IPS-11a (cell line): ENCODE results near the gene DRC1.

Experiments
- H3K4me3 ChIP-seq: one replicate; pipeline ENCODE4 v1.5.1; 2013; ENCODE audit warnings: low read depth, low read length, control low read depth

Gene DRC1

GRCh38 chr2:26396734-26397298, 4.9 kb upstream of the DRC1 start:
- H3K4me3 ChIP-seq: no peak overlapping the region

- H3K4me3 ChIP-seq: no peak overlapping the region
Measured at GRCh38 chr2:26399771-26400376, 1.8 kb upstream of the DRC1 start.

DNA sequence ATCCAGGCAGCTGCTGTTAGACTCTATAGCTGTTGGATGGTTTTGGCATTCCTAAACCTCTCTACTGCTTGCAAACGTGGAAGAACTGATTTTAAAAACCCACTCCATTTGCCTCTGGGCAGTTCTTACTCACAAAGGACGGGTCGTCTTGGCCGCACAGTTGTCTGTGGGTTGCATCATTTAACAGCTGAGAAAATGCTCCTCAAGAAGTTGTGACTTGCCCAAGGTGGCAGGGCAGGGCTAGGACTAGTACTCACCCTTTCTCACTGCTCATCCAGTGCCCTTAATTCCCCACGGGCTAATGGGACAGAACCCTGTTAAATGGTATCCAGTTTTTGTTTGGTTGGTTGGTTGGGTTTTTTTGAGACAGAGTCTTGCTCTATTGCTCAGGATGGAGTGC, 997 bp upstream of the DRC1 start:
- no peak overlapping the region for H3K4me3 ChIP-seq

DNA sequence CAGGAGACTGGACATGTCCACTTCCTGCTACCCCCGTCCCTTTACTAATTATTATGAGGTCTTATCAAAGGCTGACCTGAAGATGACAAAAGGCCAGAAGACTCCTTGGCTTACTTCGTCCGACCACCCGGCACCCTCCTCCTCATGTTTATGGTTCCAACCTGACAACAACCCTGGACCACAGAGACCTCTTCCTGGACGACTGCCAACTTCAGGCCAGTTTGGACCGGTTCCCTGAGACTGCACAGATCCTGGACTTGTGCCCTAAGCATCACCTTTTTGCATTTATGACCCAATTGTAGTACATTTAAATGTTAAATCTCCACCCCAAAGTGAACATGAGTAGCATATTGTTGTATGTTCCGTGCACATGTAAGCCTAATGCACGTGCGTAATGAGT, 5.8 kb downstream of the DRC1 start:
- no peak overlapping the region for H3K4me3 ChIP-seq

- no peak overlapping the region for H3K4me3 ChIP-seq
Measured at GRCh38 chr2:26409785-26410184, 8.1 kb downstream of the DRC1 start.

DNA sequence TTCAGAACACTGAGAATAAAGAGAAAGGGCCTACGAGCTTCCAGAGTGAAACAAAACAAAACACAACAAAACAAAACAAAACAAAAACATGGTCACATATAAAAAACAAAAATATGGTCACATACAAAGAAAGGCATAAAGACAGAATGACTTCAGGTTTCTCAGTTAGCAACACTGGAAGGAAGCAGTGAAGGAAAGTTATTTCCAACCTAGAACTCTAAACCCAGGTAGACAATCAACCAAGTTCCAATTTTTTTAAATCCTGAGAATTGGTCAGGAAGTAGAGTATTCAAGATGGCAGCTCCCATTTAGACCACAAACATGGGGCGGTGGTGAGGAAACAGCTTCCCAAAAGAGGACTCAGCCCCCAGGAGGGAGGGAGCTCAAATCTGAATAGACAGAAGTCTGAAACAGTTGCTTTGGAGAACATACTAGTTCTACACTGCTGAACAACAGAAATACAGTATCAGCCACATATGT, 9.1 kb downstream of the DRC1 start:
- H3K4me3 ChIP-seq: no peak overlapping the region

- no peak overlapping the region for H3K4me3 ChIP-seq
Measured at GRCh38 chr2:26411419-26411818, 9.7 kb downstream of the DRC1 start.

GRCh38 chr2:26412091-26412673, 10.5 kb downstream of the DRC1 start:
- no peak overlapping the region for H3K4me3 ChIP-seq

DNA sequence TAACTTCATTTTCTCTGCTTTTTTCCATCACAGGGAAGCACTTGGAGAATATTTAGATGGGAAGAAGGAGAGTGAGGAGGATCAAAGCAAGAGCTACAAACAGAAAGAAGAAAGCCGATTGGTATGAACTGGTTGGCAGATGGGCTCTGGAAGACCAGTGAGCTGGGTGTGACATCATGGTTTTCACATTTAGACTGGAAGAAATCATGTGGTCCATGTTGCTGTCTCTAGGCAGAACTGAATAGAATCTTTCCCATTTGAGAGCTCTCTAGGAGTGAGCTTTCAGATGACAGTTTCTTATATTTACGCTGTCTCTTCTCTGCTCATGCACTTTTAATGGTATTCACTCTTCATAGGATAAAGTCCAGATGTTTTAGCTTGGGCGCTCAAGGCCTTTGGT, 12.6 kb downstream of the DRC1 start:
- H3K4me3 ChIP-seq: no peak overlapping the region

- no peak overlapping the region for H3K4me3 ChIP-seq
Measured at GRCh38 chr2:26421961-26422360, 20.2 kb downstream of the DRC1 start.

GRCh38 chr2:26422947-26423629, 21.4 kb downstream of the DRC1 start:
- H3K4me3 ChIP-seq: no peak overlapping the region

DNA sequence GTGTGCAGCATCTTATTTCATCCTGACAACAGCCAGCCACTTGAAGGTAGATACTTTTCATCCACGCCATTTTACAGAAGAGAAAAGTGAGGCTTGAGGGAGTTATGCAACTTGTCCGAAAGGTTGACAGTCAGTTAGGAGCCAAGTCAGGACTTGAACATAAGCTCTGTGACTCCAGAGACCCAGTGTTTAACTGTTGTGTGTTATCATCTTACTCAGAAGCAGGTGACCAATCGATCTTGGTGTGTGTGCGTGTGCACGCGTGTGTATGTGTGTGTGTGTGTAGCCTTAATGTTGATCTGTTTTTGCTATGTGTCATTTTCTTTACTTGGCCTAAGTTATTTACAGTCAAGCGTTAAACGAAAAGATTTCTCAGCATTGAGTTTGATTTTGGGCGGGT, 22.0 kb downstream of the DRC1 start:
- no peak overlapping the region for H3K4me3 ChIP-seq

GRCh38 chr2:26424221-26424620, 22.5 kb downstream of the DRC1 start:
- H3K4me3 ChIP-seq: no peak overlapping the region

GRCh38 chr2:26428846-26429245, 27.1 kb downstream of the DRC1 start:
- no peak overlapping the region for H3K4me3 ChIP-seq

GRCh38 chr2:26429779-26430578, 28.3 kb downstream of the DRC1 start:
- no peak overlapping the region for H3K4me3 ChIP-seq

GRCh38 chr2:26430826-26431225, 29.1 kb downstream of the DRC1 start:
- no peak overlapping the region for H3K4me3 ChIP-seq

DNA sequence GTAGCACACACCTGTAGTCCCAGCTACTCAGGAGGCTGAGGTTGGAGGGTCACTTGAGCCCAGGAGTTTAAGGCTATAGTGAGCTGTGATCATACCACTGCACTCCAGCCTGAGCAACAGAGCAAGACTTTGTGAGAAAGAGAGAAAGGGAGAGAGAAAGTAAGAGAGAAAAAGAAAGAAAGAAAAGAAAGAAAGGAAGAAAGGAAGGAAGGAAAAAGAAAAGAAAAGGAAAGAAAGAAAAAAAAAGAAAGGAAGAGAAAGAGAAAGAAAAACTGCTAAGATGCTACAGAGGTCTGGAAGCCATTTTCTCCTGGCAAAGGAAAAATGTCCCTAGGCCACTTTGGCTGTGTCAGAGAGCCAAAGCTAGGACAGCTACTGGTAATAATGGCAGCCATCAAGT, 30.6 kb downstream of the DRC1 start:
- no peak overlapping the region for H3K4me3 ChIP-seq

DNA sequence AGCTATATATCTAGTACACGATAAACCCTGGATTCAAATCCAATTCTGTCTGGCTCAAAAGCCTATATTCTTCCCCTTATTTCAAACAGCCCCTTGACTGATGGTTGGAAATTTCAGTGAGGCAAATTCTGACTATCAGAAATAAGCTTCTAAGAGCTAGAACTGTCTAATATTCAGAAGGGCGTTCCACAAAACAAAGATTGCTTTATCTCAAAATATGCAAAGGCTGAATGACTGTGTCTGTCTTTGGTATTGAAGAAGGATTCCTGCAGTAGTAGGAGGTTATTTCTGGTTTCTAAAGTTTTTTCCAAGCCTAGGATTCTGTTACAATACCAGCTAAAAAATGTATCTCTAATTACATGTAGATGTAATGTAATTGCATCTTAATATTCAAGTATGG, 31.1 kb downstream of the DRC1 start:
- H3K4me3 ChIP-seq: no peak overlapping the region

DNA sequence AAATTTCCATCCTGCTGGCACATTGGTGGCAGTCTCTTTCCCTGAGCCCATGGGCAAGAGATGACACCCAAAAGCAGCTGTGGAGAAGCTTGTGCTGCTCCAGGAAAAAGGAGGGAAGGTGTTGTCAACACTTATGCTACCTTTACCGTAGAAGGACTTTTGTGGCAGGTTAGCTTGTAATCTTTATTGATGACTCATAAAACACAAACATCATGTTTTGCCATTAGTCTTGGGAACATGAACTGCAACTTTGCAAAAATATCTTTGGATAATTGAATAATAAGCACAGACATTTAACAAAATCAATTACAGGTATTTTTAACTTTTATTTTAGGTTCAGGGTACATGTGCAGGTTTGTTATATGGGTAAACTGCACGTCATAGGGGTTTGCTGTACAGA, 33.4 kb downstream of the DRC1 start:
- H3K4me3 ChIP-seq: no peak overlapping the region

GRCh38 chr2:26438526-26438925, 36.8 kb downstream of the DRC1 start:
- H3K4me3 ChIP-seq: no peak overlapping the region

DNA sequence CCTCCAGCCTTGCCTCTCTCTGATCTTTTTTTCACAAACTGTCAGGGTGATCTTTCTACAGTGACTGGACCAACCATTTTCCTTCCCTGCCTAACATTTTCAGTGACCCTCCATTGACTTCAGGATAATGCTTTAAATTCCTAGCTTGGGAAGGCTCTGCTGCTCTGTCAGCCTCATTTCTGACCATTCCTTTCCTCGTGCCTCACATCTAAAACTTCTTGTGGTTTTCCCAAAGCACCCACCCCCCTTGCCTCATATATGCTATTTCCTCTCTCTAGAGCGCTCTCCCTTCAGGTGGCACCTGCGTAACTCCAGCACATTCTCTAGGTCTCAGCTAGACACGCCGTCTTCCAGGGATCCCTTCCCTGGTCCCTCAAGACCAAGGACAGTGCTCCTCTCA, 37.2 kb downstream of the DRC1 start:
- H3K4me3 ChIP-seq: no peak overlapping the region
